HL-60 (cell line): ENCODE measurements around the gene SYCN.

Experiments
- DNase-seq, 2 experiments: peaks; one replicate each; pipeline ENCODE4 v3.0.0-alpha.2; 2010 to 2020; ENCODE audit warnings: low read depth in 1 of 2, low spot score in 1 of 2
- H3K27ac ChIP-seq: fragments of 250-450 bp; sonication (Bioruptor Pico); replicated peaks from 2 replicates; pipeline ENCODE4 v1.5.1; 2020; ENCODE audit warnings: mild to moderate bottlenecking, moderate library complexity
- H3K27me3 ChIP-seq: fragments of 250-450 bp; sonication (Bioruptor Pico); 2 replicates; pipeline ENCODE4 v1.5.1; 2021; ENCODE audit warnings: mild to moderate bottlenecking, moderate library complexity; ENCODE audit not compliant: insufficient read depth, poor library complexity, severe bottlenecking
- H3K4me3 ChIP-seq: replicated peaks from 2 replicates; pipeline ENCODE4 v1.5.1; 2011; ENCODE audit warnings: mild to moderate bottlenecking, control low read depth, low read length; ENCODE audit not compliant: insufficient read depth
- CTCF ChIP-seq: IDR thresholded peaks from one replicate; pipeline ENCODE4 v1.5.1; 2011; ENCODE audit warnings: low read length, control low read depth, inconsistent platforms; ENCODE audit not compliant: insufficient read depth
- GABPA ChIP-seq: IDR thresholded peaks from 2 replicates; pipeline ENCODE4 v1.6.1; 2012; ENCODE audit warnings: low read depth
- POLR2AphosphoS5 ChIP-seq: IDR thresholded peaks from 2 replicates; pipeline ENCODE4 v1.6.1; 2012; ENCODE audit warnings: low read depth
- REST ChIP-seq: IDR thresholded peaks from 2 replicates; pipeline ENCODE4 v1.6.1; 2012; ENCODE audit warnings: low read depth; ENCODE audit not compliant: insufficient replicate concordance
- SPI1 ChIP-seq: IDR thresholded peaks from 2 replicates; pipeline ENCODE4 v1.6.1; 2012; ENCODE audit warnings: low read depth, mild to moderate bottlenecking, borderline replicate concordance

Gene SYCN

GRCh38 chr19:39240421-39240820 lies 36.4 kb upstream of the SYCN start:
- Histone ChIP-seq H3K27me3 (no peaks in the 10 kb centered on the region), H3K4me3 (no peak overlapping the region), H3K27ac (no peak overlapping the region)
- no peak for DNase-seq
- TF ChIP-seq POLR2AphosphoS5 (no peak), SPI1 (no peak), REST (no peak), CTCF (no peak), GABPA (no peak)

GRCh38 chr19:39238944-39239343 lies 34.9 kb upstream of the SYCN start:
- H3K4me3 ChIP-seq = no peak overlapping the region
- no peaks in the 10 kb centered on the region for H3K27me3 ChIP-seq
- TF ChIP-seq CTCF = no peak
- TF ChIP-seq REST = no peak
- no peak for TF ChIP-seq GABPA
- TF ChIP-seq POLR2AphosphoS5 = no peak
- TF ChIP-seq SPI1 = no peak
- no peak for DNase-seq
- H3K27ac ChIP-seq = no peak overlapping the region

GRCh38 chr19:39238209-39238608 lies 34.1 kb upstream of the SYCN start:
- no peak overlapping the region for H3K4me3 ChIP-seq
- no peak overlapping the region for H3K27ac ChIP-seq
- no peak for DNase-seq
- H3K27me3 ChIP-seq = no peaks in the 10 kb centered on the region
- TF ChIP-seq POLR2AphosphoS5 (no peak), SPI1 (no peak), GABPA (no peak), CTCF (no peak), REST (no peak)
